PC-9 (cell line): ENCODE results near the gene DHX58. TPM values are rescaled to one million over a fixed set of nuclear protein-coding genes. Genes with fewer than 3 reads are reported as not detected.

Experiments used
- BruUV-seq: library from RNA; stranded (reverse); fragments of 400-500 nt; replicated peaks from 2 replicates; lab custom pipeline; 2021; lab: Mats Ljungman, UMichigan
- CTCF ChIA-PET: fragments of 300-600 bp; sonication (Branson Sonifier 250); formaldehyde crosslinking; loops from one replicate; lab custom pipeline; 2022; ENCODE audit warnings: antibody characterized with exemption; lab: Charles Lee
- POLR2A ChIA-PET: fragments of 300-600 bp; sonication (Branson Sonifier 250); formaldehyde crosslinking; loops from one replicate; lab custom pipeline; 2022; ENCODE audit warnings: antibody characterized with exemption; ENCODE audit not compliant: unreplicated experiment; lab: Charles Lee
- DNase-seq, 2 experiments: peaks; one replicate each; pipeline versions ENCODE4 v3.0.0 to v3.0.0-alpha.2; 2015 to 2022; ENCODE audit warnings: mixed read lengths in 1 of 2
- H2AFZ ChIP-seq: fragments of 200-600 bp; sonication (generic); 2 replicates; pipeline ENCODE4 v1.8.1; 2017; ENCODE audit warnings: antibody characterized with exemption
- H3F3A ChIP-seq: fragments of 200-600 bp; sonication (generic); 2 replicates; pipeline ENCODE4 v1.8.1; 2017; ENCODE audit warnings: antibody characterized with exemption, mild to moderate bottlenecking, low read depth; ENCODE audit not compliant: insufficient read depth
- H3K27ac ChIP-seq: fragments of 200-600 bp; sonication (generic); 2 replicates; pipeline ENCODE4 v1.6.1; 2016; ENCODE audit warnings: mixed run types
- H3K27me3 ChIP-seq: fragments of 200-600 bp; sonication (generic); 2 replicates; pipeline ENCODE4 v1.6.1; 2016; ENCODE audit warnings: low read depth, mixed run types; ENCODE audit not compliant: insufficient read depth
- H3K36me3 ChIP-seq: fragments of 200-600 bp; sonication (generic); 2 replicates; pipeline ENCODE4 v1.6.1; 2016; ENCODE audit warnings: low read depth, mixed run types
- H3K4me1 ChIP-seq: fragments of 200-600 bp; sonication (generic); replicated peaks from 2 replicates; pipeline ENCODE4 v1.6.1; 2016; ENCODE audit warnings: mixed run types; ENCODE audit not compliant: insufficient read depth
- H3K4me2 ChIP-seq: fragments of 200-600 bp; sonication (generic); 2 replicates; pipeline ENCODE4 v1.6.1; 2017; ENCODE audit warnings: mixed run types
- H3K4me3 ChIP-seq: fragments of 200-600 bp; sonication (generic); 2 replicates; pipeline ENCODE4 v1.6.1; 2016; ENCODE audit warnings: mixed run types
- H3K79me2 ChIP-seq: fragments of 200-600 bp; sonication (generic); 2 replicates; pipeline ENCODE4 v1.6.1; 2017; ENCODE audit warnings: low read depth, mixed run types
- H3K9me2 ChIP-seq: fragments of 200-600 bp; sonication (generic); 2 replicates; pipeline ENCODE4 v1.8.1; 2017; ENCODE audit warnings: mild to moderate bottlenecking; ENCODE audit not compliant: insufficient read depth
- H3K9me3 ChIP-seq: fragments of 200-600 bp; sonication (generic); 2 replicates; pipeline ENCODE4 v1.8.1; 2016; ENCODE audit warnings: low read depth; ENCODE audit not compliant: insufficient read depth
- H4K20me1 ChIP-seq: fragments of 200-600 bp; sonication (generic); 2 replicates; pipeline ENCODE4 v1.8.1; 2017; ENCODE audit not compliant: insufficient read depth
- EZH2 ChIP-seq: fragments of 200-600 bp; sonication (generic); IDR thresholded peaks from 2 replicates; pipeline ENCODE4 v1.8.0; 2017; ENCODE audit warnings: antibody characterized with exemption, low read depth
- intact Hi-C: fragments of 100-400 bp; cut with micrococcal nuclease; formaldehyde crosslinking; loops from one replicate; pipeline ENCODE4 v1.10.0; 2022; ENCODE audit not compliant: unreplicated experiment
- total RNA-seq: library from RNA; stranded (reverse); gene quantifications from 2 replicates; pipeline ENCODE4 v1.2.3, GENCODE V29; 2021
- TF ChIP-seq, protein P1 (sequence below): fragments of 200-600 bp; sonication (generic); conservative IDR thresholded peaks from 2 replicates; pipeline ENCODE4 v1.6.1; 2017; ENCODE audit warnings: mixed run types, antibody characterized with exemption, mild to moderate bottlenecking, moderate library complexity

Gene DHX58
- total RNA-seq, 1 experiment from 2014 or later = 17.9 TPM

DNA sequence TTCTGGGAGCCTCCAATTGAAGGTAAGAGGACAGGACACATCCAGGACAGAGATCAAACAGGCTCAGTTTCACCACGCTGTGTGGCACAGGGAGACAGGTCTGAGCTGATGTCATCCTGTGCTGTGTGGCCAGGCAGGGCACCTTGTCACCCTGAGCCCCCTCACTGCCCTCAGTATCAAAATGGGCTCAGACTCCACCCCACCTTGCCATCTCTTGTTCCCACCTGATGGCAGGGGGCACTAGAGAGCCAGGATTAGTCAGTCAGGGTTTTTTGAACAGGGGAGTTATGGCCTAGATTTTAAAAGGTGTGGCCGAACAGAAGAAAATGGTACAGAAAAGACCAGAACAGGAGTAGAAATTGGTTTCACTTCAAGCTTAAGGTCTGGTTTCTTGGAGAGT is 6.0 kb upstream of the DHX58 start:
- intact Hi-C loops = no loop called here
- Histone ChIP-seq H3K36me3 (no peaks in the 10 kb centered on the region), H3K4me1 (no peaks in the 10 kb centered on the region; the same call in 1 of the 2 replicates), H2AFZ (no peak overlapping the region), H3K9me2 (no peaks in the 10 kb centered on the region), H3K9me3 (no peaks in the 10 kb centered on the region), H3F3A (peaks cover 8% of the 10 kb centered on the region; the same call in 1 of the 2 replicates), H3K4me2 (no peak overlapping the region), H3K27ac (no peak overlapping the region), H3K27me3 (no peaks in the 10 kb centered on the region), H4K20me1 (0 out of 2 replicates have a peak, but pooled peaks cover 3% of the 10 kb centered on the region), H3K79me2 (peaks cover 6% of the 10 kb centered on the region), H3K4me3 (no peak overlapping the region)
- ChIA-PET POLR2A (interaction anchor here (0.7 kb wide), 1 partner anchor 60 kb away, joined by 16 read pairs; no protein-coding TSS in a partner anchor), CTCF (interaction anchor here (0.7 kb wide), 1 partner anchor 409 kb away, joined by 4 read pairs; no protein-coding TSS in a partner anchor)
- TF ChIP-seq EZH2 = no peak
- TF ChIP-seq, protein P1, sequence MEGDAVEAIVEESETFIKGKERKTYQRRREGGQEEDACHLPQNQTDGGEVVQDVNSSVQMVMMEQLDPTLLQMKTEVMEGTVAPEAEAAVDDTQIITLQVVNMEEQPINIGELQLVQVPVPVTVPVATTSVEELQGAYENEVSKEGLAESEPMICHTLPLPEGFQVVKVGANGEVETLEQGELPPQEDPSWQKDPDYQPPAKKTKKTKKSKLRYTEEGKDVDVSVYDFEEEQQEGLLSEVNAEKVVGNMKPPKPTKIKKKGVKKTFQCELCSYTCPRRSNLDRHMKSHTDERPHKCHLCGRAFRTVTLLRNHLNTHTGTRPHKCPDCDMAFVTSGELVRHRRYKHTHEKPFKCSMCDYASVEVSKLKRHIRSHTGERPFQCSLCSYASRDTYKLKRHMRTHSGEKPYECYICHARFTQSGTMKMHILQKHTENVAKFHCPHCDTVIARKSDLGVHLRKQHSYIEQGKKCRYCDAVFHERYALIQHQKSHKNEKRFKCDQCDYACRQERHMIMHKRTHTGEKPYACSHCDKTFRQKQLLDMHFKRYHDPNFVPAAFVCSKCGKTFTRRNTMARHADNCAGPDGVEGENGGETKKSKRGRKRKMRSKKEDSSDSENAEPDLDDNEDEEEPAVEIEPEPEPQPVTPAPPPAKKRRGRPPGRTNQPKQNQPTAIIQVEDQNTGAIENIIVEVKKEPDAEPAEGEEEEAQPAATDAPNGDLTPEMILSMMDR = peak; percentile 63
- peak in 1 of 2 experiments; percentile 31 for DNase-seq
- no TSS peak for BruUV-seq

DNA sequence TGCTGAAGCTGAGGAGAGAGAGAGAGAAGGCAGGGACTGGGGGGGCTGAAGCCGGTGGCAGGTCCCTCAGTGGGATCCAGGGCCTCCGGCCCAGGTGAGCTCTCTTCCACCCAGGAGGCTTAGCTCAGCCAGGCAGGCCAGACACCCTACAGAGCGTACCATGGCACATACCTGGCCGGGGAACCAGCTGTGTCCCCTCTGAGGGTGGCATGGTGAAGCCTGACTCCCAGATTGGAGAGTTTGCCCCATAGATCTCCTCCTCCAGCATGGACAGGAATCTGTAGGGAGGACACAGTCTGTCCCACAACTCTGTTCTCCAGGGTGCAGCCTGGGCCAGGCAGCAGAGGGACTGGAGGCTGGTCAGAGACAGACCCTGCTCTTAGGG is 5.6 kb upstream of the DHX58 start:
- H3K27me3 ChIP-seq = no peaks in the 10 kb centered on the region
- no peak overlapping the region for H3K27ac ChIP-seq
- intact Hi-C loops = no loop called here
- no peaks in the 10 kb centered on the region for H3K36me3 ChIP-seq
- no peaks in the 10 kb centered on the region for H3K9me3 ChIP-seq
- no peak overlapping the region for H3K4me2 ChIP-seq
- DNase-seq = no peak
- BruUV-seq = no TSS peak
- POLR2A ChIA-PET = interaction anchor here (0.7 kb wide), 1 partner anchor 59 kb away, joined by 16 read pairs; no protein-coding TSS in a partner anchor
- H4K20me1 ChIP-seq = 0 out of 2 replicates have a peak, but pooled peaks cover 3% of the 10 kb centered on the region
- no peak for TF ChIP-seq EZH2
- TF ChIP-seq, protein P1 = no peak
- H3K79me2 ChIP-seq = peaks cover 6% of the 10 kb centered on the region
- no peak overlapping the region for H3K4me3 ChIP-seq
- CTCF ChIA-PET = interaction anchor here (0.6 to 0.7 kb wide), 3 partner anchors 101 to 450 kb away, joined by 4 to 11 read pairs (median 4); partner anchors contain the start of gene DNAJC7
- no peaks in the 10 kb centered on the region for H3K9me2 ChIP-seq
- no peaks in the 10 kb centered on the region; the same call in 1 of the 2 replicates for H3K4me1 ChIP-seq
- no peak overlapping the region for H2AFZ ChIP-seq
- peaks cover 10% of the 10 kb centered on the region; the same call in 1 of the 2 replicates for H3F3A ChIP-seq

GRCh38 chr17:42117397-42118125 is 5.0 kb upstream of the DHX58 start:
- Histone ChIP-seq H3K36me3 (no peaks in the 10 kb centered on the region), H3K27me3 (no peaks in the 10 kb centered on the region), H3K4me2 (no peak overlapping the region), H3K79me2 (peaks cover 6% of the 10 kb centered on the region), H3K4me1 (no peaks in the 10 kb centered on the region; the same call in 1 of the 2 replicates), H3F3A (peaks cover 14% of the 10 kb centered on the region; the same call in 1 of the 2 replicates), H3K27ac (no peak overlapping the region), H2AFZ (no peak overlapping the region), H4K20me1 (0 out of 2 replicates have a peak, but pooled peaks cover 3% of the 10 kb centered on the region), H3K9me3 (no peaks in the 10 kb centered on the region), H3K4me3 (no peak overlapping the region), H3K9me2 (no peaks in the 10 kb centered on the region)
- no TSS peak for BruUV-seq
- ChIA-PET POLR2A (interaction anchor here (0.7 kb wide), 1 partner anchor 59 kb away, joined by 16 read pairs; no protein-coding TSS in a partner anchor), CTCF (interaction anchor here (0.6 to 0.7 kb wide), 3 partner anchors 100 to 450 kb away, joined by 4 to 11 read pairs (median 4); partner anchors contain the start of gene DNAJC7)
- no peak for TF ChIP-seq EZH2
- TF ChIP-seq, protein P1 = no peak
- no peak for DNase-seq
- intact Hi-C loops = loop anchor here (2.0 kb wide), 1 partner anchor 409 kb away; no protein-coding TSS in a partner anchor
